GM19238 (cell line): Measurements from ENCODE around the gene TF.
"Not testable (repeated sequence)": the region's sequence is repeated elsewhere in the genome, so short reads cannot be mapped to it uniquely, and the experiment has no call there.

ENCODE experiments used
- DNase-seq: peaks from one replicate; pipeline ENCODE4 v3.0.0; 2011; ENCODE audit warnings: low spot score; ENCODE audit not compliant: insufficient read length

Gene TF

DNA sequence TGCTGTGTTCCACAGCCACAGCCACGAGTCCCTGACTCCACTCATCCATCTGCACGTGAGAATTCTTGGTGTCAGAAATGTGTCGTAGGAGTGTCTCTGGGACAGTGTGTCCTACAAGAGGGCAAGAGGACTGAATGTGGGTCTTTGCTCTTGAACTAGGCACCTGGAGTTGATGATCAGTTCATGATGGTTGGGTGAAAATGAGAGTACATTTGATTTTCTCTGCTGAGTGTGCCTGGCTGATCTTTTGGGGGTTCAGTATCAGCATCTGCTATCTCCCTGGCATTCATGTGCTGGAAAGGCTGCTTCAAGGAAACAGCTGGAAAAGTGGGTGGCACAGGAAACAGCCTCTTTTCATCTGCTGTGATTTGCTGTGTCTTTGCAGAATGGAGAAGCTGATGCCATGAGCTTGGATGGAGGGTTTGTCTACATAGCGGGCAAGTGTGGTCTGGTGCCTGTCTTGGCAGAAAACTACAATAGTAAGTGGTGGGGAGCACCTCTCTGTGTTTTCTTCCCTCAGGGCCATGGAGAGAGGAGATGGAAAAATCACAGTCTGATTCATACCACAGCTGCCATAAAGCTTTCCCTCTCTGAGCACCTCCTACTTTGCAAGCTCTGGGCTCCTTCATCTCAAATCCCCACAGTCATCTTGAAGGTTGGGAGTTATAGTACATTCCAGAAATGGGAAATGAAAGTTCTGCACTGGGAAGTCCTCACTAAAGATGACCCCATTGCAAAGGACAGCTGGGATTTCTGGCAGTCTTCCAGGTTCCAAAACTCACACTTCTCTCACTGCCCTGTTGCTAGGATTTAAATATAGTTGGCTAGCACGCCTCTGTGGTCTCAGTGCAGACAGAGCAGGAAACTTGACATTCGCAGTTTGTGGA lies 17.8 kb downstream of the TF start:
- DNase-seq = no peak

DNA sequence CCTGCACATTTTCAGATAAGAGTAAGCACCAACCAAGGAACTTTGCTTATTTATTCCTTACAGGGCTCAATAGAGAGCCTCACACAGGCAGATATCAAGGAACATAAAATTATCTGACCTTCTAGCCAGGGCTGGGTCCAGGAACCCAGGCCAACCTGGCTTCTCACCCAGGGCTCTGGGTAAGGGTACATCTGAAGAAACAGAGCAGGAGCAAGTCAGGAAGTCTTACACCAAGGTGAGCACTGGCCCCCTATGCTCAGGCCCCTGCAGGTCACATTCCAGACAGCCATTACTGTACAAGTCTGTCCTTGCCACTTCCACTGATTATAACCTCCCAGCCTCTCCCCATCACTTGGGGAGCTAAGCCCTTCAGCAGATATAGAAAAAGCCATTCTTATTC lies 19.1 kb downstream of the TF start:
- no peak for DNase-seq

DNA sequence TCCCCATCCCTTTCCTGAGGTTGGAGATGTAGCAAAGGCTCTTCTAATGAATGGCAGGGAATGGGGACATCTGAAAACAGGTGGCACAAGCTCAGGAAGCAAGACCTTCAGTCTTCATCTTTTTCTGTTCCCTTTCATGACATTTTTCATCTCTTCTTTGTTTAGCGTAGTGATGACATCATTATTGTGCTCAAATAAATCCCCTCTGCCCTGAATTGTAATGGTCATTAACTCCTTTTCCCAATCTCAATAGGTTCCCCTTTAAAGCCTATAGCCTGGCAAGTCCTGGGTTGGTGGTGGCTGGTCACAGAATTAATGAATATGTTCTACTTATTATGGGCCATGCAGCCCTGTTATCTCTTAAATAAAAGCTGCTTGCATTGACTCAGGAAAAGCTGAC lies 21.4 kb downstream of the TF start:
- no peak for DNase-seq

GRCh38 chr3:133769536-133769935 lies 23.3 kb downstream of the TF start:
- DNase-seq = no peak

GRCh38 chr3:133773732-133774131 lies 27.5 kb downstream of the TF start:
- DNase-seq = no peak

- DNase-seq = no peak
Measured at GRCh38 chr3:133775309-133775708, 29.1 kb downstream of the TF start.

- no peak for DNase-seq
Measured at GRCh38 chr3:133775835-133776234, 29.6 kb downstream of the TF start.

- no peak for DNase-seq
Measured at GRCh38 chr3:133776794-133777438, 30.7 kb downstream of the TF start.

DNA sequence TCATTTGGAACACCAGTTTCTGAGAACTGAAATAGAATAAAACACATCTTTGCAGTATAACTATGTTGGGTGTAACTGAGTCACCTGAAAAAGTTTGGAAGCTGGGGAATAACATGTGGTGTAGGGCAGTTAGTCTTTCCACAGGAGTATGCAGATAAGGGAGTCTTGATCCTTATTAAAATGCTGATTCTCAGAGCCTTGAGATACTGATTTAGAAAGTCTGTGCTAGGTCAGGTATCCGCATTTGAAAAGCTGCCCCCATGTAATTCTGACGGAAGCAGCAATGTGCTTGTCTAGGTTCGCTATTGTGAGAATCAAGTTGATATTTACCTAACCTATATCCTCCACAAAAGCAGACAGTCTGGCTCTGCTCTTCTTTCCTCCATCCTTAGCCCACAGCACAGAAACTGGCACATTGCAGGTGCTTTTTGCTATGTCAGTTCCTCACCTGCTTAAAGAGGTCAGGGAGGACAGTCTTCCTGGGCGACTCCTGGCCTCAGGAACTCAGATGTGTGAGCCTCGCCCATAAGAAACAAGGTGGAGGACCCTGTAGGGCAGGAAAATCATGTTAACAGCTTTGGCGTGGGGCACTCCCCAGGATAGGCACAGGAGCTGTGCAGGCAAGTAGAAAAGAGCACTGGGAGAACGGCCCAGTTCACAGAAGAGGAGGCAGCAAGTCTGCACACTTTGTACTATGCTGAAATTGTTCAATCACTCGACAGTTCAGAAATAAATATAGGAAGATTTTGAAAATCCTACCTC lies 31.8 kb downstream of the TF start:
- no peak for DNase-seq

DNA sequence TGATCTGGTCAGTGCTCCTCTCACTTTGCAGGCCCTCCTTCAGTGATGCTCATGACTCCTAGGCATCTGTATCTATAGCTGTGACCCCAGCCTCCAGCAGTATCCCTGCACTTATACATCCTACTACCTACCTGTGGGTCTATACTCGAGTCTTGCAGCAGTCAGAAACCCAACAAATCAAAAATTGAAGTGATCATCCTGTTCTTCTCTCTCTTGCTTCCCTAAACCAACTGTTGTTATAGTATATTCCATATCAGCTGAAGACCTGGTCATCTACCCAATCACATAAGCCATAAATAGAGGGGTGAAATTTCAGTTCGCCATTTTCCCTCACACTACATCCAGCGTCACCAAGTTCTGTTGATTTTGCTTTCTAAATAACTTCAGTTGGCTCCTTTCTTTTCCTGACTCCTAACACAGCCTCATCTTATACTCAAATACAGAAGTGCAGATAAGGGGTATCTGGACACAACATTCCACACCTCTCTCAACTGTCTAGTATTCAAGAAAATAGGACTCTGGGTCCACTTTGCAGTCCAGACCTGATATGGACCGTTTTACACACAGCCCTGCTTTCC lies 33.5 kb downstream of the TF start:
- DNase-seq = no peak

- not testable (repeated sequence) for DNase-seq
Measured at GRCh38 chr3:133780756-133781155, 34.6 kb downstream of the TF start.

DNA sequence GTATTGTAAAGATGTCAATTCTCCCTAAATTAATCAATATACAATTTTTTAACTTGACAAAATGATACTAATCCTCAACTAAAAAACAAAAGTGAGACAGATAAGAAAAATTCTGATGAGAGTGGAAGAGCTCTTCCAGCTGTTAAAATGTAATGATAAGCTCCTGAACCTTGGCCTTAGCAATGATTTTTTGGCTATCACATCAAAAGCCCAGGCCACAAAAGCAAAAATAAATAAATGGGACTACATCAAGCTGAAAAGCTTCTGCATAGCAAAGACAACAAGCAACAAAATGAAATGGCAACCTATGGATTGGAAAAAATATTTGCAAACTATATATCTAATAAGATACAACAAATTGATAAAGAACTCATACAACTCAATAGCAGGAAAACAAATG lies 35.4 kb downstream of the TF start:
- no peak for DNase-seq

DNA sequence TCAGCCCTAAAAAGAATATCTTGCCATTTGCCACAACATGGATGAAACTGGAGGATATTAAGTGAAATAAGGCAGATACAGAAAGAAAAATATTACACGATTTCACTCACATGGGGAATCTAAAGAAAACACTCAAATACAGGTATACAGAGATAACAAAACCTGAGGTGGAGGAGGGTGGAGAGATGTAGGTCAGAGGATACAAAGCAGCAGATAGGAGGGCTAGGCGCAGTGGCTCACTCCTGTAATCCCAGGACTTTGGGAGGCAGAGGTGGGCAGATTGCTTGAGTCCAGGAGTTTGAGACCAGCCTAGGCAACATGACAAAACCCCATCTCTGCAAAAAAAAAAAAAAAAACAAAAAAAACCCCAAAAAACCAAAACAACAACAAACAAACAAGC lies 36.3 kb downstream of the TF start:
- DNase-seq = no peak

DNA sequence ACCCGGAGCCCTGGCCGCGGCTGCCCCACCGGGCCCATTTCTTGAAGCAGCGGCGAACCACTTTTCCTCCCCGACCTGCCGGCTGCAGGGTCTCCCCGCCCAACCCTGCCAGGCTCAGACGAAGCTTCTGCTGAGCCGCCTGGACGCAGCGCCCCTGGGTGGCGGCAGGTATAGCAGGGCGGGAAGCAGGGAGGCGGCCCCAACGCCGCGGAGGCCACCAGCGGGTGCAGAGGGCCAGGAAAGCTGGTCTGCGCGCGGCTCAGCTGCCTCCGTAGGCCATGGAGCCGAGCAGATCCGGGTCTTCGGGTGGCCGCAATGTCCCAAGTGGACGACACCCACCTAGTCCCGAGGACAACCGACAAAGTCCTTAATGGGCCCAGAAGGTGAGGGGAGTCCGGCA lies 37.6 kb downstream of the TF start:
- no peak for DNase-seq

DNA sequence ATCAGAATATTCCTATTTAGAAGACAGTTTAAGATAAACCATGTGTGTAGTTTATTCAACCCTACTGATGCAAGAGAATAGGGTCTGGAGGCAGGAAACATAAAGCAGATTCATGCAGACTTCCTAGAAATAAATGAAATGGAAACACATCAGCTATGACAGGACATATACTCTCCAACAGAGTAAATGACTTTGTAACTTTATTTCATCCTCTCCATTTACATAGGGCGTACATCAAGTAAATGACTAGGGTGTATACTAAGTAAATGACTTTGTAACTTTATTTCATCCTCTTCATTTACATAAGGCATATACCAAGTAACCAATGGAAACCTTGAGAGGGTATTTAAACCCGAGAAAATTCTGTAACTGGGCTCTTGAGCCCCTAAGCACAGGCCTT lies 41.8 kb downstream of the TF start:
- no peak for DNase-seq

GRCh38 chr3:133792171-133792763 lies 46.1 kb downstream of the TF start:
- no peak for DNase-seq

- no peak for DNase-seq
Measured at GRCh38 chr3:133797396-133798105, 51.4 kb downstream of the TF start.

- no peak for DNase-seq
Measured at GRCh38 chr3:133799794-133800585, 53.8 kb downstream of the TF start.

DNA sequence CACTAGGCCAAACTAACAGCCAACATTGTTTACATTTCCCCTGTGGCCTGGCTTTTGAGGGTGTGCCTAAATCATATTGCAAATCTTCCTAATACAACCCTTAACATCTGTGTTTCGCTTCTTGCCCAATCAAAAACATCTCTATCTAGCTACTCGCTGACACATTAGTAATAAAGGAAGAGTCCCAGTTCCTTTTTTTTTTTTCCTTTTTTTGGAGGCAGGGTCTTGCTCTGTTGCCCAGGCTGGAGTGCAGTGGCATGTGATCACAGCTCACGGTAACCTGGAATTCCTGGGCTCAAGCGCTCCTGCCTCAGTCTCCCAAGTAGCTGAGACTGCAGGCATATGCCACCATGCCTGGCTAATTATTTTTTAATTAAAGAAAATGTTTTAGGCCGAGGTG lies 57.3 kb downstream of the TF start:
- no peak for DNase-seq

GRCh38 chr3:133804896-133805295 lies 58.7 kb downstream of the TF start:
- no peak for DNase-seq
